MM.1S (cell line): ENCODE data around the gene PLEKHA7.

Source experiments
- EZH2 ChIP-seq: fragments of 300-600 bp; sonication (generic); optimal IDR thresholded peaks from 2 replicates; pipeline ENCODE3; 2017; ENCODE audit warnings: low read depth, mild to moderate bottlenecking, antibody characterized with exemption, low read length, mixed read lengths
- TF ChIP-seq, protein P1 (sequence below): fragments of 300-600 bp; sonication (generic); IDR thresholded peaks from 2 replicates; pipeline ENCODE4 v1.5.1; 2016; ENCODE audit warnings: antibody characterized with exemption, low read length, mixed read lengths

- TF ChIP-seq, protein P1, sequence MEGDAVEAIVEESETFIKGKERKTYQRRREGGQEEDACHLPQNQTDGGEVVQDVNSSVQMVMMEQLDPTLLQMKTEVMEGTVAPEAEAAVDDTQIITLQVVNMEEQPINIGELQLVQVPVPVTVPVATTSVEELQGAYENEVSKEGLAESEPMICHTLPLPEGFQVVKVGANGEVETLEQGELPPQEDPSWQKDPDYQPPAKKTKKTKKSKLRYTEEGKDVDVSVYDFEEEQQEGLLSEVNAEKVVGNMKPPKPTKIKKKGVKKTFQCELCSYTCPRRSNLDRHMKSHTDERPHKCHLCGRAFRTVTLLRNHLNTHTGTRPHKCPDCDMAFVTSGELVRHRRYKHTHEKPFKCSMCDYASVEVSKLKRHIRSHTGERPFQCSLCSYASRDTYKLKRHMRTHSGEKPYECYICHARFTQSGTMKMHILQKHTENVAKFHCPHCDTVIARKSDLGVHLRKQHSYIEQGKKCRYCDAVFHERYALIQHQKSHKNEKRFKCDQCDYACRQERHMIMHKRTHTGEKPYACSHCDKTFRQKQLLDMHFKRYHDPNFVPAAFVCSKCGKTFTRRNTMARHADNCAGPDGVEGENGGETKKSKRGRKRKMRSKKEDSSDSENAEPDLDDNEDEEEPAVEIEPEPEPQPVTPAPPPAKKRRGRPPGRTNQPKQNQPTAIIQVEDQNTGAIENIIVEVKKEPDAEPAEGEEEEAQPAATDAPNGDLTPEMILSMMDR: no peak
- no peak for TF ChIP-seq EZH2
These were observed 8.6 kb downstream of the PLEKHA7 start for GRCh38 chr11:17005646-17006045.
